GM08714 (cell line): ENCODE measurements around the gene DDX27.

ENCODE experiments used
- H3K4me3 ChIP-seq: fragments of 200-500 bp; sonication (Bioruptor generic); 2 replicates; pipeline ENCODE4 v1.5.1; 2014; ENCODE audit warnings: mild to moderate bottlenecking, low read length, inconsistent platforms
- ZNF274 ChIP-seq: IDR thresholded peaks from 2 replicates; pipeline ENCODE4 v1.6.1; 2012; ENCODE audit warnings: mild to moderate bottlenecking, low read depth, low read length

The DDX27 gene

DNA sequence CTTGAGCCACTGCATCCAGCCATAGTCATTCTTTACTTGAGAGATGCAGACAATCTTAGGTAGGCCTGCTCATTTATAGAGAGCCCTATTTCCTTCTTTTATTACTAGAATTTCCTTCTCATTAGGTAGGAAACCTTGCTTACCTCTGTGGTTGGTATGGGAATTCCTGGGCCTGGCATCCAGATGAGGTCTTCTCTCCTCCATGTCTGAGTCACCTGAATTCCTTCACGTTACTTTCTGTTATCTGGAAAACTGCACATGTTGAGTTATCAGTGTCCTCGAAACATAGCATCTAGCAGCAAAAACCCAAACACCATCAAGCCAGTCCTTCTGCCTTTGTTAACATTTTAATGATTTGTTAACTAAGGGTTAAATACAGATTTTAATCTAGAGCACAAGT lies 56.4 kb downstream of the DDX27 start:
- no peak for TF ChIP-seq ZNF274
- peak overlapping the region; percentile 28 for H3K4me3 ChIP-seq

GRCh38 chr20:49276161-49276960 lies 57.1 kb downstream of the DDX27 start:
- no peak for TF ChIP-seq ZNF274
- H3K4me3 ChIP-seq: peak overlapping the region; percentile 72

- TF ChIP-seq ZNF274: no peak
These were observed 58.0 kb downstream of the DDX27 start for GRCh38 chr20:49276961-49277785.

GRCh38 chr20:49277786-49278035 lies 58.5 kb downstream of the DDX27 start:
- peak overlapping the region; percentile 72 for H3K4me3 ChIP-seq
- no peak for TF ChIP-seq ZNF274

More at GRCh38 chr20:49276961-49277785, 58.0 kb downstream of the DDX27 start:
- peak overlapping the region; percentile 72 for H3K4me3 ChIP-seq

DNA sequence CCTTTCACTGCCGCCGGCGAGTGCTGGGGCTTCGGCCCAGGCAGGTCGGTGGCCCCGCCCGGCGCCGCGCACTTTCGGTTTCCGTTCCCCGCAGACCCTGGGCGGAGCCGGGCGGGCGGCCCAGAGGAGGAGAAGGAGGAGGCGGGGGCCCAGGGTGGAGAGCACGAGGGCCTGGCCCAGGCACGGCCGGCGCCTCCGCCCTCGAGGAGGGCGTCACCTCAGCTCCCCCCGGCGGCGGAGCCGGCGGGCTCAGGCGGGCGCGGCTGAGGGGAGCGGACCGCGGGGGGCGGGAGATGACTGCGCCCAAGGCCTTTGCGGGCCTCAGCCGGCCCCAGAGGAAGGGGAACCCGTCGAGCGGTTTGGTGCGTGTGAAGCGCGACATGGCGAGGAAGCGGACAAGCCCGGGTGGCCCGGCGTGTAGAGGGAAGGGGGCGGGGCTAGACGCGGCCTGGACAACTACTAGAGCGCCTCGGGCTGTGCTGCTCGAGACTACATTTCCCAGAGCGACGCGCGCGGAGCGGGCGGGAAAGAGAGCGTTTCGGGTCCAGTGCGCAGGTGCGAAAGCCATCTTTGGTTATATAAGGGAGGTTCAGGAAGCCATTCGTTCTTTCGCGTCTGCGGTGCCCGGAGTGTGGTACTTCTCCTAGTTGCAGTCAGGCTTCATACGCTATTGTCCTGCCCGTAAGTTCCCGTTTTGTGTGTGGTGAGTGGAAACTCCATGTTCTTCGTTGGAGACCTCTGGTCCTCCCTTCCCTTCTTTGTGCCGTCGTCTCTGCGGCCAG lies 59.0 kb downstream of the DDX27 start, which contains the start of gene ZNFX1:
Gene ZNFX1, minus strand, starts transcription at position 22 of the 782 bp plus-strand sequence. CDS start 2,218 bp downstream, outside the sequence.
- H3K4me3 ChIP-seq: peak within 1 kb of the TSS; percentile 89
- TF ChIP-seq ZNF274: no peak

DNA sequence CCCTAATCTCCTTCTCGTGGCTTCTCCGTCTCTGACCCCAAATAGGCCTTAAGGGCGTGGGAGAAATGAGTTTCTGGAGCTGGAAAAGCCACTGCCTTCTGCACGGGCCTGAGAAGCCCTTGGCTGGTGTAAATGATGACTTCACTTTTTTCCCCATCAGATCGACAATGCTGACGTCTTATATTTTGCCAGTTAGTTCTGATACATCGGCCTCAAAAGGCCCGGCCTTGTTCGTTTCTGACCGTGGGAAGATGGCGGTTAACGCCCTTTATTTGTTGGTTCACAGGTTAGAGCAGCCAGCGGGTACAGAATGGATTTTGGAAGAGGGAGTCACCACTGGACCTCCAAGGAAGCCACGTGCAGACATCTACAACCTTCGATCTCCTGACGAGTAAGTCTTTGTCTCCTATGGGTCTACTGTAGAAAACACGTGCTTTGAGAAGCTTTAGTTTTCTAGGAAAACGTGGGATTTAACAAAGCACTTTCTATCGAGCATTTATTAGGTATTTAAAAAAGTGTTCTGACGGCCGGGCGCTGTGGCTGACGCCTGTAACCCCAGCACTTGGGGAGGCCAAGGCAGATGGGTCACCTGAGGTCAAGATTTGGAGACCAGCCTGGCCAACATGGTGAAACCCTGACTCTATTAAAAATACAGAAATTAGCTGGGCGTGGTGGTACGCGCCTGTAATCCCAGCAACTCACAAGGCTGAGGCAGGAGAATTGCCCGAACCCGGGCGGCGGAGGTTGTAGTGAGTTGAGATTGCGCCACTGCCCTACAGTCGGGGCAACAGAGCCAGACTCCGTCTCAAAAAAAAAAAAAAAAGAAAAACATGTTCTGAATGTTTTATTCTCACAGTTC lies 59.8 kb downstream of the DDX27 start:
- no peak for TF ChIP-seq ZNF274
- peak overlapping the region; percentile 89 for H3K4me3 ChIP-seq

- TF ChIP-seq ZNF274: no peak
- H3K4me3 ChIP-seq: peak overlapping the region; percentile 89
These were observed 60.7 kb downstream of the DDX27 start for GRCh38 chr20:49279677-49280462.

- peak overlapping the region; percentile 89 for H3K4me3 ChIP-seq
- TF ChIP-seq ZNF274: no peak
These were observed 61.3 kb downstream of the DDX27 start for GRCh38 chr20:49280463-49281058.

GRCh38 chr20:49281059-49281912 lies 62.1 kb downstream of the DDX27 start:
- peak overlapping the region; percentile 89 for H3K4me3 ChIP-seq
- TF ChIP-seq ZNF274: no peak

DNA sequence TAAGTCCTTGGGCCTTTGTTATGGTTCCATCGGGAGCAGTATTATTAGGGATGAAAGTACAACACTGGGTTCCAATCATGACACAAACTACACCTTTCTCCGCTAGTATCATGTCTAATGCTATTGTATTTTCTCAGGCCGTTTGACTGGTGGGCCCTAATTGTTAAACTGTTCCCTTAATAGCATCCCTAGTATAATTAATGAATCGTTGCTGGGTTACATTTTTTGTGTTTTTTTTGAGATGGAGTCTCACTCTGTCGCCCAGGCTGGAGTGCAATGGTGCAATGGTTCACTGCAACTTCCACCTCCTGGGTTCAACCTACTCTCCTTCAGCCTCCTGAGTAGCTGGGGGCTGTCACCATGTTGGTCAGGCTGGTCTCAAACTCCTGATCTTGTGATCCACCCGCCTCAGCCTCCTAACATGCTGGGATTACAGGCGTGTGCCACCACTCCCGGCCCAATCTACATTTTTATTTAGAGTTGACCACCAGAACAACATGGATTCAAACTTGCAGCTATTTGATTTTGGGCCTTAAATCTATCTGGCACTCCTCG lies 62.8 kb downstream of the DDX27 start:
- peak overlapping the region; percentile 37 for H3K4me3 ChIP-seq
- no peak for TF ChIP-seq ZNF274

DNA sequence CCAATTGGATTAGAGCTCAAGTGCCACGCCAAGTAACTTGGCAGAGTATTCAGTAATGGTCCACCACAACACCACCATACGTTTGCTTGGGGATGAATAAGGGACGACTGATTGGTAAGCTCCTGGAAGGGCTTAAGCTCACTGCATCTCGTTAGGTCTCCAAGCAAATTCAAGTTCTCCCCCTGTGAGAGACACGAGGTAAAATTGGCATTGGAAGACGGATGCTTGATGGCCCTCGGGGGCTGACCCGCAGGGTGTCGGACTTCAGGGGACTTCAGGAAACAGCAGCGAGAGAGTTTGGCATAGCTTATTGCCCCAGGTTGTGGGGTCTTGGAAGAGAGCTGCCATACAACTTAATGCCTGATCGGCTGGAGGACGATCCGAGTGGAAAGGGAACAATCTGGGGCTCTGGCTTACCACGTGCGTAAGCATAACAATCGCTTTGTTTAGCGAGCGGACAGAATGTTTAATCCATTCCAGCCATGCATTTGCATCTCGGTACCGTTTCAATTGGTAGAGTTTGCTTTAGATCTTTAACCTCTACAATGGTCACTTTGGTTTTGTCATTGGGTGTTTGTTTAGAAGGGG lies 63.5 kb downstream of the DDX27 start:
- peak overlapping the region; percentile 4; the same call in 1 of the 2 replicates for H3K4me3 ChIP-seq
- TF ChIP-seq ZNF274: no peak
